Measurements from ENCODE around the gene GOT1.

The GOT1 gene

DNA sequence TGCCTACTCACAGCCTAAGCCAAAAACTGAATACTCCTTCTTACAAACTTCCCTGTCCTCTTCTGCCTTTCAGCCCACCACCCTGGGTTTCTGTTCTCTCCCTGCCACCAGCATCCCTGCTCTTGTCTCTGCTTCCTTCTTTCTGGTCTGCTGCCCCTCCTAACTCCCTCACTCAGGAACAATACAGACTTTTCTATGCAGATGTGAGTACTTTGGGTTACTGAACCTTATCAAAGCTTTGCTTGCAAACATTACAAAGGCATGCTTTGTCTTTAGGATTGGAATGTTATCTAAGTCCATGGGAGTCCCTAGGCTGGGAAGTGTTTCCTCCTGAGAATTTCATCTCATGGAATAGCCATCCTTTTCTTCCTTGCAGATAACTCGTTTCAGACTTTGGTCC, 72.3 kb downstream of the GOT1 start:
- no peak for DNase-seq (ENCODE audit: low read depth)

DNA sequence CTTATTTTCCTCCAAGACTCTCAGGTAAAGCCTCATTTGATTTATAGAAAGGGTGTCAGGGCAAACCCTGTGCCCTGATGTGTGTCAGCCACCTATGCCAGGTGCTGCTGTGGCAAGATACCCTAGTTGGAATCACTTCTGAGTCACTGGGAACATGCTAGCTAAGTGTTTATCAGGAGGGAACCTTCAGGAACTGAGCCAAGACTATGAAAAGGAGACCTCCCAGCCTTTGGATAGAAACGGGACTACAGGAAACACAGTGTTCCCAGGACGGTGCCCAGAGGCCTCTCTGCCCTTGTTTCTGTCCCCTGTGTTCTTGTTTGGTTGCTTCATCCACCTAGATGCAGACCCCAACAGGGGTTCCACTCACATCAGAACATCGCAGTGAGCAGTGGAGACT, 72.7 kb downstream of the GOT1 start:
- no peak for DNase-seq (ENCODE audit: low read depth)

DNA sequence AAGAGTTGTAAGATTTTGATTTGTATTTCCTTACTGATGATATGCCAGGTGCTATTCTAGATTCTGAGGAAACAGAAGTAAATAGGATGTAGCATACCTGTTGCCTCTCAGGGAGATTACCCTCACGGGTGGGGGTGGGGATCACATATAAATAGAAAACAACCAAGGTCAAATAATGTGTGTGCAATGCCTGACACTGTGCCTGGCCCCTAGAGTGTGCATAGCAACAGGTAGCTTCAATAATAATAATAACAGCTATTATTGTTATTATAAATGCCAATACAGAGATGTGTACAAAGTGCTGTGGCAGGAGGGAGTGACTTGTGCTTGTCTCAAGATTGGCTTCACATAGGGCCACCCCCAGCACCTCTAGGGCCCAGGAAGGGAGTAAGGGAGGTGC, 77.2 kb downstream of the GOT1 start:
- DNase-seq (ENCODE audit: low read depth), result no peak

DNA sequence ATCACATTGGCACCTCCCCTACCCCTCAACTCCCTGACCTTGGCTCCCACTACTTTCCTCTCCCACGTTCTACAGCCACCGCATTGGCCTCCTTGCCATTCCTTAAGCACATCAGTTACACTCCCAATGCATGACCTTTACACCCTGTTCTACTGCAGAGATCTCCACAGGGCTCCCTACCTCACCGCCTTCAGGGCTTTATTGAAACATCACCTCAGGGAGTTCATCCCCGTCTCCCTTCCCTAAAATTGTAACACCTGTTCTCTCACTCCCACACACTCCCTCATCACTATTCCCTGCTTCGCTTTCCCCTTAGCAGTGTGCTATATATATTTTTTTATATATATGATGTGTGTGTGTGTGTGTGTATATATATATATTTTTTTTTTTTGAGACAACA, 82.8 kb downstream of the GOT1 start:
- DNase-seq (ENCODE audit: low read depth), result no peak
